Prostate gland (tissue), 2 donors: ENCODE measurements around the gene MYBPH.

Experiments
- CTCF ChIP-seq, 4 experiments: fragments of 200-600 bp in 2 of 4; fragments of 450-650 bp in 2 of 4; sonication (generic) in 2 of 4; IDR thresholded peaks; 1 replicate in 3 of 4; 2 replicates in 1 of 4; pipeline ENCODE4 v1.5.1; 2016 to 2019; ENCODE audit warnings: antibody characterized with exemption in 4 of 4, mild to moderate bottlenecking in 2 of 4, moderate library complexity in 2 of 4
- POLR2A ChIP-seq: fragments of 450-650 bp; IDR thresholded peaks from one replicate; pipeline ENCODE4 v1.6.1; 2016; ENCODE audit warnings: antibody characterized with exemption, mild to moderate bottlenecking

- TF ChIP-seq CTCF (IDR thresholded peaks at IDR 0.05) (no peak), POLR2A (no peak)
These were observed 54.2 kb downstream of the MYBPH start for GRCh38 chr1:203121186-203122015.
